K562 treated with DMSO at 1 percent for 48 hours (cell line): ENCODE measurements around the gene DDX42. TPM values are rescaled to one million over a fixed set of nuclear protein-coding genes. Genes with fewer than 3 reads are reported as not detected.

Source experiments
- total RNA-seq: library from RNA; unstranded; fragments of 300-600 nt; gene quantifications from 2 replicates; pipeline ENCODE4 v1.2.3, GENCODE V29; 2022; ENCODE audit warnings: low replicate concordance; ENCODE audit errors: extremely low read depth

Gene DDX42
- total RNA-seq = not detected in 2 replicates

GRCh38 chr17:63774141-63774968, at the start of gene DDX42:
DDX42 (plus strand) TSS chr17:63774170; CDS start chr17:63787050, 12,880 bp downstream.

GRCh38 chr17:63741408-63742173, 32.4 kb upstream of the DDX42 start, which contains the start of gene STRADA:
STRADA (minus strand) TSS chr17:63741799; CDS start chr17:63728369, 13,430 bp downstream.

GRCh38 chr17:63773272-63774140, 464 bp upstream of the DDX42 start, which contains the start of gene CCDC47:
CCDC47 (minus strand) TSS chr17:63773597; CDS start chr17:63766175, 7,422 bp downstream.

GRCh38 chr17:63827002-63827800, 53.2 kb downstream of the DDX42 start, which contains the start of the genes FTSJ3 and PSMC5:
FTSJ3 (minus strand) TSS chr17:63827663; CDS start chr17:63826902, 761 bp downstream.
PSMC5 (plus strand) TSS chr17:63827431; CDS start chr17:63827491, 60 bp downstream.

GRCh38 chr17:63842540-63843386, 68.8 kb downstream of the DDX42 start, which contains the start of gene SMARCD2:
SMARCD2 (minus strand) TSS chr17:63842685; CDS start chr17:63842674, 11 bp downstream.

Other genes with a start within 250 kb of the DDX42 start
- gene DCAF7, start 223.7 kb upstream of the DDX42 start, total RNA-seq = not detected in 2 replicates
- gene TACO1, start 173.3 kb upstream of the DDX42 start, total RNA-seq = not detected in 2 replicates
- gene MAP3K3, start 151.8 kb upstream of the DDX42 start, total RNA-seq = not detected in 2 replicates
- gene LIMD2, start 74.0 kb upstream of the DDX42 start, total RNA-seq = not detected in 2 replicates
- gene STRADA, start 32.4 kb upstream of the DDX42 start, total RNA-seq = not detected in 2 replicates
- not detected in 2 replicates for gene CCDC47, start 573 bp upstream of the DDX42 start, total RNA-seq
- 726 TPM in 1 of 2 replicates, not detected in the other for gene PSMC5, start 53.3 kb downstream of the DDX42 start, total RNA-seq
- gene FTSJ3, start 53.5 kb downstream of the DDX42 start, total RNA-seq = not detected in 2 replicates
- not detected in 2 replicates for gene SMARCD2, start 68.5 kb downstream of the DDX42 start, total RNA-seq
- not detected in 2 replicates for gene CSH2, start 99.5 kb downstream of the DDX42 start, total RNA-seq
- gene GH2, start 107.8 kb downstream of the DDX42 start, total RNA-seq = not detected in 2 replicates
- gene CSH1, start 122.4 kb downstream of the DDX42 start, total RNA-seq = not detected in 2 replicates
- gene CSHL1, start 137.1 kb downstream of the DDX42 start, total RNA-seq = not detected in 2 replicates
- not detected in 2 replicates for gene GH1, start 144.7 kb downstream of the DDX42 start, total RNA-seq
- gene CD79B, start 158.2 kb downstream of the DDX42 start, total RNA-seq = not detected in 2 replicates
- gene SCN4A, start 198.7 kb downstream of the DDX42 start, total RNA-seq = not detected in 2 replicates
- not detected in 2 replicates for gene PRR29, start 224.2 kb downstream of the DDX42 start, total RNA-seq
- gene ICAM2, start 246.5 kb downstream of the DDX42 start, total RNA-seq = not detected in 2 replicates